ENCODE data around the gene SEPTIN6. TPM values are rescaled to one million over a fixed set of nuclear protein-coding genes. Genes with fewer than 3 reads are reported as not detected.

Gene SEPTIN6
- total and polyA plus RNA-seq, 2 of the 8 experiments (the other 6 are each of a cell fraction or from before 2014, with no cell fraction given), result 31.0 to 42.6 TPM

GRCh38 chrX:119693996-119694451 is 1.1 kb upstream of the SEPTIN6 start:
- Histone ChIP-seq H3K23ac (ENCODE audit: insufficient read length) (no peak overlapping the region), H2AK5ac (ENCODE audit: low read depth, low read length) (no peak overlapping the region), H4K5ac (ENCODE audit: insufficient read length, low read depth, low read length) (no peak overlapping the region), H3K56ac (replicated peaks; ENCODE audit: insufficient read length, low read depth, low read length) (no peak overlapping the region), H2AFZ (ENCODE audit: low read length) (no peak overlapping the region), H3K23me2 (ENCODE audit: low read depth, low read length) (peaks cover 9% of the 10 kb centered on the region; the same call in 1 of the 2 replicates), H3K4ac (replicated peaks; ENCODE audit: insufficient read length, low read depth, low read length) (no peak overlapping the region), H3K79me1 (ENCODE audit: low read depth, low read length) (no peaks in the 10 kb centered on the region; the same call in 1 of the 2 replicates), H3K4me2 (ENCODE audit: insufficient read depth in 1 of 2, low read depth in 2 of 2, low read length in 2 of 2) (peak overlapping the region; percentile 88 to 89), H3K4me1 (replicated peaks in 1 of 4; ENCODE audit: control insufficient read depth in 3 of 4, insufficient read depth in 4 of 4, low read length in 3 of 4) (peaks cover 8 to 23% (median 15%) of the 10 kb centered on the region in 4 experiments), H4K91ac (replicated peaks; ENCODE audit: insufficient read length, low read length) (no peak overlapping the region), H3K36me3 (ENCODE audit: control insufficient read depth in 2 of 4, insufficient read depth in 4 of 4, low read length in 3 of 4) (no peaks in the 10 kb centered on the region), H2BK120ac (replicated peaks; ENCODE audit: low read depth, low read length) (no peak overlapping the region), H4K20me1 (replicated peaks in 1 of 2; ENCODE audit: control insufficient read depth in 1 of 2, insufficient read depth in 2 of 2, low read length in 2 of 2) (no peaks in the 10 kb centered on the region), H3K18ac (ENCODE audit: extremely low read depth, low read length) (peak overlapping the region; percentile 78), H3K14ac (ENCODE audit: insufficient read length) (no peak overlapping the region), H2BK5ac (ENCODE audit: low read depth, low read length) (no peak overlapping the region), H2BK15ac (ENCODE audit: low read length) (no peak overlapping the region), H3K4me3 (ENCODE audit: extremely low read depth in 1 of 4, insufficient read depth in 2 of 4, low read depth in 3 of 4, low read length in 4 of 4) (peak overlapping the region; percentile 39 to 81 (median 47)), H2BK12ac (ENCODE audit: low read depth, low read length) (no peak overlapping the region), H4K8ac (ENCODE audit: extremely low read depth, insufficient read depth, low read length) (no peak overlapping the region; the same call in 1 of the 2 replicates), H3K27ac (ENCODE audit: low read depth, low read length) (no peak overlapping the region), H3K9ac (replicated peaks in 1 of 4; ENCODE audit: extremely low read depth in 1 of 4, low read depth in 3 of 4, low read length in 3 of 4) (no peak overlapping the region), H3K27me3 (replicated peaks in 1 of 4; ENCODE audit: control insufficient read depth in 3 of 4, extremely low read depth in 1 of 4, insufficient read depth in 3 of 4, low read length in 3 of 4) (peaks cover 0 to 10% (median 8%) of the 10 kb centered on the region in 4 experiments; a peak in 3 of 7 replicates), H2BK20ac (ENCODE audit: low read length) (no peak overlapping the region), H3K9me3 (ENCODE audit: insufficient read depth in 2 of 2, low read depth in 1 of 2, low read length in 1 of 2) (no peaks in the 10 kb centered on the region), H3K79me2 (ENCODE audit: control insufficient read depth in 1 of 2, insufficient read depth in 2 of 2, low read length in 2 of 2) (peaks cover 0 to 18% of the 10 kb centered on the region in 2 experiments; a peak in 2 of 4 replicates)
- POLR2A ChIA-PET (ENCODE audit: partially characterized antibody), result interaction anchor here (1.3 to 2.9 kb wide), 5 partner anchors 10 to 98 kb away, joined by 3 to 10 read pairs (median 4); partner anchors contain the start of genes RPL39 and SOWAHD
- CTCF ChIA-PET (ENCODE audit: partially characterized antibody), result interaction anchor here (0.6 to 4.6 kb wide), 15 partner anchors 9 to 81 kb away, joined by 3 to 47 read pairs (median 4); no protein-coding TSS in a partner anchor
- DNase-seq (ENCODE audit: low read depth in 1 of 2, low spot score in 2 of 2), result peak in 1 of 2 experiments; percentile 53
- WGBS, 2 experiments (ENCODE audit: extremely low coverage in 1 of 2, insufficient coverage in 1 of 2, insufficient read length in 1 of 2, insufficient replicate concordance in 2 of 2, low coverage in 1 of 2, low lambda C conversion rate in 2 of 2, missing lambda C conversion rate in 1 of 2), result 0% methylated on average over 1 of the region's 23 CpGs; no CpG with 5 or more reads in 1 of the 2 experiments
- FAIRE-seq, result no peak
- TF ChIP-seq EP300 (IDR thresholded peaks at IDR 0.05; ENCODE audit: borderline replicate concordance in 1 of 2, low read depth in 2 of 2, low read length in 2 of 2), result no peak
- TF ChIP-seq RXRA (IDR thresholded peaks at IDR 0.05; ENCODE audit: insufficient read depth, low read depth, low read length), result no peak
- TF ChIP-seq SP1 (IDR thresholded peaks at IDR 0.05; ENCODE audit: low read depth, low read length), result no peak
- no peak for TF ChIP-seq CHD1 (IDR thresholded peaks at IDR 0.05; ENCODE audit: low read depth, low read length)
- TF ChIP-seq E2F6 (IDR thresholded peaks at IDR 0.05), result no peak
- TF ChIP-seq CBX5 (IDR thresholded peaks at IDR 0.05; ENCODE audit: low read depth, low read length), result no peak
- TF ChIP-seq TBP (IDR thresholded peaks at IDR 0.05; ENCODE audit: low read depth, low read length), result no peak
- TF ChIP-seq KDM5A (IDR thresholded peaks at IDR 0.05; ENCODE audit: low read length), result no peak
- TF ChIP-seq USF2 (IDR thresholded peaks at IDR 0.05; ENCODE audit: low read length), result no peak
- TF ChIP-seq FOSL1 (IDR thresholded peaks at IDR 0.05; ENCODE audit: insufficient read depth, low read depth, low read length), result no peak
- TF ChIP-seq ZNF274 (IDR thresholded peaks at IDR 0.05; ENCODE audit: borderline replicate concordance, extremely low read depth, low read length), result no peak
- TF ChIP-seq JUND (IDR thresholded peaks at IDR 0.05; ENCODE audit: low read length), result no peak
